Measurements from ENCODE around the gene TEX2. TPM values are rescaled to one million over a fixed set of nuclear protein-coding genes. Genes with fewer than 3 reads are reported as not detected.

TEX2 gene
- total RNA-seq, 6 donors from 2014 or later, result 42.3 to 96.1 (median 53.4) TPM

GRCh38 chr17:64154717-64155116, 108.3 kb downstream of the TEX2 start:
- peak overlapping the region; percentile 30 to 88 (median 85) for H3K27ac ChIP-seq
- H3K4me1 ChIP-seq, result peaks cover 60 to 77% (median 68%) of the 10 kb centered on the region in 4 donors
- TF ChIP-seq POLR2A (IDR thresholded peaks at IDR 0.05), result no peak
- no peak for TF ChIP-seq EP300 (IDR thresholded peaks at IDR 0.05)
- no peak for TF ChIP-seq POLR2AphosphoS5 (IDR thresholded peaks at IDR 0.05)
- TF ChIP-seq CTCF (IDR thresholded peaks at IDR 0.05), result no peak
- H3K9me3 ChIP-seq, result no peaks in the 10 kb centered on the region
- ATAC-seq (ENCODE audit: low FRiP score in 2 of 2) (peak in 1 of 2 donors; percentile 27), DNase-seq (no peak)
- no peaks in the 10 kb centered on the region for H3K27me3 ChIP-seq
- WGBS, 2 donors, result 74 to 77% methylated on average over 3 to 9 of the region's 9 CpGs
- H3K4me3 ChIP-seq, result no peak overlapping the region
- peaks cover 0 to 24% (median 3%) of the 10 kb centered on the region in 4 donors for H3K36me3 ChIP-seq

- H3K4me1 ChIP-seq, result peaks cover 60 to 77% (median 68%) of the 10 kb centered on the region in 4 donors
- peaks cover 0 to 25% (median 3%) of the 10 kb centered on the region in 4 donors for H3K36me3 ChIP-seq
- no peak for ATAC-seq (ENCODE audit: low FRiP score in 2 of 2)
- no peaks in the 10 kb centered on the region for H3K27me3 ChIP-seq
- peak overlapping the region; percentile 30 to 88 (median 85) for H3K27ac ChIP-seq
- DNase-seq, result no peak
- no peak overlapping the region for H3K4me3 ChIP-seq
- 31 to 38% methylated on average over 4 of the region's 4 CpGs for WGBS, 2 donors
- H3K9me3 ChIP-seq, result no peaks in the 10 kb centered on the region
- TF ChIP-seq POLR2AphosphoS5 (IDR thresholded peaks at IDR 0.05) (no peak), POLR2A (IDR thresholded peaks at IDR 0.05) (no peak), EP300 (IDR thresholded peaks at IDR 0.05) (no peak), CTCF (IDR thresholded peaks at IDR 0.05) (no peak)
These were observed 108.8 kb downstream of the TEX2 start for GRCh38 chr17:64154313-64154695.

- no peak for ATAC-seq (ENCODE audit: low FRiP score in 2 of 2)
- Histone ChIP-seq H3K9me3 (no peaks in the 10 kb centered on the region), H3K4me3 (no peak overlapping the region), H3K27me3 (no peaks in the 10 kb centered on the region), H3K36me3 (peaks cover 0 to 30% (median 3%) of the 10 kb centered on the region in 4 donors), H3K27ac (peak overlapping the region; percentile 2 to 88 (median 58)), H3K4me1 (peaks cover 60 to 78% (median 69%) of the 10 kb centered on the region in 4 donors)
- TF ChIP-seq POLR2AphosphoS5 (IDR thresholded peaks at IDR 0.05) (no peak), EP300 (IDR thresholded peaks at IDR 0.05) (no peak)
- 65 to 68% methylated on average over 3 of the region's 3 CpGs for WGBS, 2 donors
- no peak for DNase-seq
These were observed 109.3 kb downstream of the TEX2 start for GRCh38 chr17:64153565-64154312.

GRCh38 chr17:64152428-64153125, 110.5 kb downstream of the TEX2 start:
- ATAC-seq (ENCODE audit: low FRiP score in 2 of 2), result no peak
- Histone ChIP-seq H3K4me3 (no peak overlapping the region), H3K9me3 (no peaks in the 10 kb centered on the region), H3K27me3 (no peaks in the 10 kb centered on the region), H3K27ac (peak overlapping the region in 3 of 4 donors; percentile 5 to 88 (median 60)), H3K4me1 (peaks cover 62 to 79% (median 73%) of the 10 kb centered on the region in 4 donors), H3K36me3 (peaks cover 0 to 32% (median 3%) of the 10 kb centered on the region in 4 donors)
- 67 to 74% methylated on average over 7 of the region's 7 CpGs for WGBS, 2 donors
- DNase-seq, result no peak
- no peak for TF ChIP-seq POLR2A (IDR thresholded peaks at IDR 0.05)
- TF ChIP-seq POLR2AphosphoS5 (IDR thresholded peaks at IDR 0.05), result no peak
- peak in 1 of 4 donors; percentile 79 for TF ChIP-seq EP300 (IDR thresholded peaks at IDR 0.05)
- no peak for TF ChIP-seq CTCF (IDR thresholded peaks at IDR 0.05)

DNA sequence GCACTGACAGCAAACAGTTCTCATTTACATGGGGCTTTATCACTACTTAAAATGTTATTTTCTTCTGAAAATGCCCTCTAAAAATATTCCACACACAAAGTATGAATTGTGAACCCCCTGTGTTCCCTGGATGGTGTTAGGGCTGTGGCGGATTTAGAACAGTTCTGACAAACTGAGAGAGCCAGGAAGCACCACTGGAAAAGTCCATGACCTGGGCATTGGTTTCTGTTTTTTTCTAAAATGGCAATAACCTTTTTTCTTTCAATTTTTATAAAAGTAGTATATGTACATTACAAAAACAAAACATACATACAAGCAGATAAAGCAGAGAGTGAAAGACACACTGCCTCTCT, 112.1 kb downstream of the TEX2 start:
- peaks cover 0 to 34% (median 3%) of the 10 kb centered on the region in 4 donors for H3K36me3 ChIP-seq
- no peaks in the 10 kb centered on the region for H3K9me3 ChIP-seq
- ATAC-seq (ENCODE audit: low FRiP score in 2 of 2) (no peak), DNase-seq (no peak)
- TF ChIP-seq POLR2AphosphoS5 (IDR thresholded peaks at IDR 0.05) (no peak), EP300 (IDR thresholded peaks at IDR 0.05) (no peak), CTCF (IDR thresholded peaks at IDR 0.05) (no peak), POLR2A (IDR thresholded peaks at IDR 0.05) (no peak)
- H3K4me1 ChIP-seq, result peaks cover 60 to 75% (median 68%) of the 10 kb centered on the region in 4 donors
- no peaks in the 10 kb centered on the region for H3K27me3 ChIP-seq
- whole genome bisulfite sequencing, 2 donors, result 90 to 100% methylated on average over 1 of the region's 1 CpG
- no peak overlapping the region for H3K4me3 ChIP-seq
- H3K27ac ChIP-seq, result peak overlapping the region in 3 of 4 donors; percentile 14 to 71 (median 32)
